HepG2 (cell line): ENCODE data around the gene SPATS2. TPM values are rescaled to one million over a fixed set of nuclear protein-coding genes. Genes with fewer than 3 reads are reported as not detected.

Experiments used
- ETV5 ChIP-seq: IDR thresholded peaks from 2 replicates; pipeline ENCODE4 v1.6.1; 2018; ENCODE audit warnings: missing biosample characterization, missing genetic modification reagents, inconsistent platforms, borderline replicate concordance
- GABPB1 ChIP-seq: IDR thresholded peaks from 2 replicates; pipeline ENCODE4 v1.6.1; 2016; ENCODE audit warnings: mild to moderate bottlenecking, missing genetic modification reagents, moderate library complexity, missing compliant biosample characterization
- GFI1 ChIP-seq: sonication (generic); formaldehyde crosslinking; IDR thresholded peaks from 2 replicates; pipeline ENCODE4 v1.5.0; 2020; ENCODE audit warnings: missing genetic modification reagents, mild to moderate bottlenecking, borderline replicate concordance
- HES4 ChIP-seq: sonication (generic); formaldehyde crosslinking; IDR thresholded peaks from 2 replicates; pipeline ENCODE4 v1.9.0; 2021; ENCODE audit warnings: mild to moderate bottlenecking, missing genetic modification reagents, borderline replicate concordance
- KDM4B ChIP-seq: sonication (generic); formaldehyde crosslinking; IDR thresholded peaks from 2 replicates; pipeline ENCODE4 v1.4.0; 2020; ENCODE audit warnings: missing genetic modification reagents
- MED1 ChIP-seq: sonication (generic); formaldehyde crosslinking; IDR thresholded peaks from 2 replicates; pipeline ENCODE4 v1.4.0; 2020; ENCODE audit warnings: missing genetic modification reagents
- MED13 ChIP-seq: sonication (generic); formaldehyde crosslinking; IDR thresholded peaks from 2 replicates; pipeline ENCODE4 v1.5.0; 2020; ENCODE audit warnings: missing genetic modification reagents
- NCOR1 ChIP-seq: fragments of 200-600 bp; sonication (generic); IDR thresholded peaks from 2 replicates; pipeline ENCODE4 v1.7.0; 2017; ENCODE audit warnings: antibody characterized with exemption, low read length, borderline replicate concordance
- SATB2 ChIP-seq: sonication (generic); formaldehyde crosslinking; IDR thresholded peaks from 2 replicates; pipeline ENCODE4 v1.5.0; 2020; ENCODE audit warnings: missing genetic modification reagents
- SIN3B ChIP-seq: fragments of 150-350 bp; IDR thresholded peaks from 2 replicates; pipeline ENCODE4 v1.6.1; 2014; ENCODE audit warnings: low read length
- TCF7L2 ChIP-seq: IDR thresholded peaks from 2 replicates; pipeline ENCODE4 v1.6.1; 2011; ENCODE audit warnings: mild to moderate bottlenecking, low read depth, low read length, moderate library complexity
- TOE1 ChIP-seq: sonication (generic); formaldehyde crosslinking; IDR thresholded peaks from 2 replicates; pipeline ENCODE4 v1.4.0; 2020; ENCODE audit warnings: mild to moderate bottlenecking, missing genetic modification reagents
- ZNF138 ChIP-seq: sonication (generic); formaldehyde crosslinking; IDR thresholded peaks from 2 replicates; pipeline ENCODE4 v1.5.0; 2020; ENCODE audit warnings: mild to moderate bottlenecking, low read depth, missing genetic modification reagents
- ZNF230 ChIP-seq: sonication (generic); formaldehyde crosslinking; IDR thresholded peaks from 2 replicates; pipeline ENCODE4 v1.4.0; 2020; ENCODE audit warnings: mild to moderate bottlenecking, missing genetic modification reagents
- polyA plus RNA-seq, 8 experiments: library from polyadenylated mRNA; depleted of rRNA in 3 of 8; stranded (reverse) in 7 of 8; unstranded in 1 of 8; fragments of >200 nt; fragmentation: Illumina TruSeq in 4 of 8; extraction: Trizol in 4 of 8; gene quantifications; 2 replicates each; pipeline versions ENCODE4 v1.2.1 to v1.2.3, GENCODE V29; 2011 to 2016; ENCODE audit warnings: low read depth in 4 of 8, missing spikeins in 1 of 8, mixed read lengths in 1 of 8; ENCODE audit not compliant: insufficient read depth in 1 of 8
- total RNA-seq, 5 experiments: library from RNA; depleted of rRNA; stranded (reverse); fragments of >200 nt; fragmentation: Illumina TruSeq; extraction: Trizol; gene quantifications; 2 replicates each; pipeline ENCODE4 v1.2.3, GENCODE V29; 2016; ENCODE audit warnings: low read depth in 1 of 5
- TF ChIP-seq, protein P1 (sequence below): sonication (generic); formaldehyde crosslinking; IDR thresholded peaks from 2 replicates; pipeline ENCODE4 v1.8.0; 2022; ENCODE audit warnings: missing genetic modification reagents, mild to moderate bottlenecking, borderline replicate concordance
- TF ChIP-seq, protein P2 (sequence below): IDR thresholded peaks from 2 replicates; pipeline ENCODE4 v1.6.1; 2016; ENCODE audit warnings: missing genetic modification reagents, missing compliant biosample characterization
- TF ChIP-seq, protein P3 (sequence below): sonication (generic); formaldehyde crosslinking; IDR thresholded peaks from 2 replicates; pipeline ENCODE4 v1.4.0; 2020; ENCODE audit warnings: missing genetic modification reagents
- TF ChIP-seq, protein P4 (sequence below): sonication (generic); formaldehyde crosslinking; IDR thresholded peaks from 2 replicates; pipeline ENCODE4; 2020; ENCODE audit warnings: missing genetic modification reagents, mild to moderate bottlenecking, borderline replicate concordance
- TF ChIP-seq, protein P5 (sequence below): sonication (generic); formaldehyde crosslinking; conservative IDR thresholded peaks from 2 replicates; pipeline ENCODE4 v1.8.0; 2022; ENCODE audit warnings: mild to moderate bottlenecking, moderate library complexity, missing genetic modification reagents

Gene SPATS2
- total and polyA plus RNA-seq, 2 of the 13 experiments (the other 11 are each of a cell fraction or from before 2014, with no cell fraction given), result 19.3 to 28.1 TPM

DNA sequence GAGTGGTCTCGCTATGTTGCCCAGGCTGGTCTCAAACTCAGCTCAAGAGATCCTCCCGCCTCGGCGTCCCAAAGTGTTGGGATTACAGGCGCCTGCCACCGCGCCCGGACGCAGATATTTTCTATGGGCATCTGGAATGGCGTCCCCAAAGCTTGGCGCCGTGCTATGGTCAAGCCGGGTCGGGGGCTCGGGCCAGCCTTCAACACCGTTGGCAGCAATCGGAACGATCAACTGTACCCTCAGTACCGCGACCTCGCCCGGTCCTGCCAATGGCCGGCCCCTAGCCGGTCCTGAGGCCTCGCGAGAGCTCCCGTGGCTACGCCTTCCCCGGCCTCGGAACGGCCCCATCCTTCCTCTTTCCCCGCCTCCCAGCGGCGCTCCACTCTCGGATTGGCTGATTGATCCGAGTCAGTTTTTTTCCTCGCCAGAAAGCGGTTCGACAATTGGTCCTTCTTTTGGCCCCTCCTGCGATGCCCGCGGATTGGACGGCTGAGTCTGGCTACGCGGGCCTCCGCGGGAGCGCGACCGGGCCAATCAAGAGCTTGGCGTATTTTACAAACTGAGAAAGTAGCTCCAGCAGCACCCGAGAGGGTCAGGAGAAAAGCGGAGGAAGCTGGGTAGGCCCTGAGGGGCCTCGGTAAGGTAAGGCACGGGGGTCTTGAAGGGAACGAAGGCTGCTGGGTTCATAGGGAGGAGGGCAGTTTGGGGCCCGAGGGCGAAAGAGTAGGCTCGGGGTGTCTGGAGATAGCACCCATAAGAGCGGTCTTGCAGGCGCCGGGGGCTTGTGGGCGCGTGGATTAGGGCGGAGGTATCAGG, 44.3 kb upstream of the SPATS2 start, which contains the start of gene TROAP (continued):
- TF ChIP-seq, protein P1, sequence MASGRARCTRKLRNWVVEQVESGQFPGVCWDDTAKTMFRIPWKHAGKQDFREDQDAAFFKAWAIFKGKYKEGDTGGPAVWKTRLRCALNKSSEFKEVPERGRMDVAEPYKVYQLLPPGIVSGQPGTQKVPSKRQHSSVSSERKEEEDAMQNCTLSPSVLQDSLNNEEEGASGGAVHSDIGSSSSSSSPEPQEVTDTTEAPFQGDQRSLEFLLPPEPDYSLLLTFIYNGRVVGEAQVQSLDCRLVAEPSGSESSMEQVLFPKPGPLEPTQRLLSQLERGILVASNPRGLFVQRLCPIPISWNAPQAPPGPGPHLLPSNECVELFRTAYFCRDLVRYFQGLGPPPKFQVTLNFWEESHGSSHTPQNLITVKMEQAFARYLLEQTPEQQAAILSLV (CRISPR knock-in tag), result peak; percentile 80; the same call in 1 of the 2 replicates
- TF ChIP-seq GABPB1 (CRISPR knock-in tag), result peak; percentile 78; the same call in 1 of the 2 replicates
- TF ChIP-seq TOE1 (CRISPR knock-in tag), result no peak
- no peak for TF ChIP-seq ZNF230 (CRISPR knock-in tag)
- no peak for TF ChIP-seq ZNF138 (CRISPR knock-in tag)
- TF ChIP-seq, protein P2, sequence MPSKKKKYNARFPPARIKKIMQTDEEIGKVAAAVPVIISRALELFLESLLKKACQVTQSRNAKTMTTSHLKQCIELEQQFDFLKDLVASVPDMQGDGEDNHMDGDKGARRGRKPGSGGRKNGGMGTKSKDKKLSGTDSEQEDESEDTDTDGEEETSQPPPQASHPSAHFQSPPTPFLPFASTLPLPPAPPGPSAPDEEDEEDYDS (CRISPR knock-in tag), result peak; percentile 63
- peak; percentile 100 for TF ChIP-seq SIN3B
- 0 out of 2 replicates have a peak, but pooled peaks have one; percentile 49 for TF ChIP-seq GFI1
- TF ChIP-seq MED1 (CRISPR knock-in tag), result no peak
- no peak for TF ChIP-seq KDM4B (CRISPR knock-in tag)
- no peak for TF ChIP-seq HES4 (CRISPR knock-in tag)
- TF ChIP-seq MED13 (CRISPR knock-in tag), result no peak
- TF ChIP-seq SATB2, result no peak
- TF ChIP-seq, protein P3, sequence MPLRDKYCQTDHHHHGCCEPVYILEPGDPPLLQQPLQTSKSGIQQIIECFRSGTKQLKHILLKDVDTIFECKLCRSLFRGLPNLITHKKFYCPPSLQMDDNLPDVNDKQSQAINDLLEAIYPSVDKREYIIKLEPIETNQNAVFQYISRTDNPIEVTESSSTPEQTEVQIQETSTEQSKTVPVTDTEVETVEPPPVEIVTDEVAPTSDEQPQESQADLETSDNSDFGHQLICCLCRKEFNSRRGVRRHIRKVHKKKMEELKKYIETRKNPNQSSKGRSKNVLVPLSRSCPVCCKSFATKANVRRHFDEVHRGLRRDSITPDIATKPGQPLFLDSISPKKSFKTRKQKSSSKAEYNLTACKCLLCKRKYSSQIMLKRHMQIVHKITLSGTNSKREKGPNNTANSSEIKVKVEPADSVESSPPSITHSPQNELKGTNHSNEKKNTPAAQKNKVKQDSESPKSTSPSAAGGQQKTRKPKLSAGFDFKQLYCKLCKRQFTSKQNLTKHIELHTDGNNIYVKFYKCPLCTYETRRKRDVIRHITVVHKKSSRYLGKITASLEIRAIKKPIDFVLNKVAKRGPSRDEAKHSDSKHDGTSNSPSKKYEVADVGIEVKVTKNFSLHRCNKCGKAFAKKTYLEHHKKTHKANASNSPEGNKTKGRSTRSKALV, result no peak
- TF ChIP-seq, protein P4, sequence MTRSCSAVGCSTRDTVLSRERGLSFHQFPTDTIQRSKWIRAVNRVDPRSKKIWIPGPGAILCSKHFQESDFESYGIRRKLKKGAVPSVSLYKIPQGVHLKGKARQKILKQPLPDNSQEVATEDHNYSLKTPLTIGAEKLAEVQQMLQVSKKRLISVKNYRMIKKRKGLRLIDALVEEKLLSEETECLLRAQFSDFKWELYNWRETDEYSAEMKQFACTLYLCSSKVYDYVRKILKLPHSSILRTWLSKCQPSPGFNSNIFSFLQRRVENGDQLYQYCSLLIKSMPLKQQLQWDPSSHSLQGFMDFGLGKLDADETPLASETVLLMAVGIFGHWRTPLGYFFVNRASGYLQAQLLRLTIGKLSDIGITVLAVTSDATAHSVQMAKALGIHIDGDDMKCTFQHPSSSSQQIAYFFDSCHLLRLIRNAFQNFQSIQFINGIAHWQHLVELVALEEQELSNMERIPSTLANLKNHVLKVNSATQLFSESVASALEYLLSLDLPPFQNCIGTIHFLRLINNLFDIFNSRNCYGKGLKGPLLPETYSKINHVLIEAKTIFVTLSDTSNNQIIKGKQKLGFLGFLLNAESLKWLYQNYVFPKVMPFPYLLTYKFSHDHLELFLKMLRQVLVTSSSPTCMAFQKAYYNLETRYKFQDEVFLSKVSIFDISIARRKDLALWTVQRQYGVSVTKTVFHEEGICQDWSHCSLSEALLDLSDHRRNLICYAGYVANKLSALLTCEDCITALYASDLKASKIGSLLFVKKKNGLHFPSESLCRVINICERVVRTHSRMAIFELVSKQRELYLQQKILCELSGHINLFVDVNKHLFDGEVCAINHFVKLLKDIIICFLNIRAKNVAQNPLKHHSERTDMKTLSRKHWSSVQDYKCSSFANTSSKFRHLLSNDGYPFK (CRISPR knock-in tag), result peak; percentile 33; the same call in 1 of the 2 replicates
- no peak for TF ChIP-seq TCF7L2
- TF ChIP-seq, protein P5, sequence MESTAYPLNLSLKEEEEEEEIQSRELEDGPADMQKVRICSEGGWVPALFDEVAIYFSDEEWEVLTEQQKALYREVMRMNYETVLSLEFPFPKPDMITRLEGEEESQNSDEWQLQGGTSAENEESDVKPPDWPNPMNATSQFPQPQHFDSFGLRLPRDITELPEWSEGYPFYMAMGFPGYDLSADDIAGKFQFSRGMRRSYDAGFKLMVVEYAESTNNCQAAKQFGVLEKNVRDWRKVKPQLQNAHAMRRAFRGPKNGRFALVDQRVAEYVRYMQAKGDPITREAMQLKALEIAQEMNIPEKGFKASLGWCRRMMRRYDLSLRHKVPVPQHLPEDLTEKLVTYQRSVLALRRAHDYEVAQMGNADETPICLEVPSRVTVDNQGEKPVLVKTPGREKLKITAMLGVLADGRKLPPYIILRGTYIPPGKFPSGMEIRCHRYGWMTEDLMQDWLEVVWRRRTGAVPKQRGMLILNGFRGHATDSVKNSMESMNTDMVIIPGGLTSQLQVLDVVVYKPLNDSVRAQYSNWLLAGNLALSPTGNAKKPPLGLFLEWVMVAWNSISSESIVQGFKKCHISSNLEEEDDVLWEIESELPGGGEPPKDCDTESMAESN (CRISPR knock-in tag), result no peak
- TF ChIP-seq NCOR1, result no peak
- 0 out of 2 replicates have a peak, but pooled peaks have one; percentile 4 for TF ChIP-seq ETV5 (CRISPR knock-in tag)
